ENCODE results near the gene TMEM218.

TMEM218 gene

GRCh38 chr11:125146232-125146631 lies 34.8 kb upstream of the TMEM218 start:
- H3K9me3 ChIP-seq (ENCODE audit: severe bottlenecking): no peaks in the 10 kb centered on the region
- H3K27ac ChIP-seq: no peak overlapping the region
- no peak for DNase-seq
- no peaks in the 10 kb centered on the region for H3K36me3 ChIP-seq
- TF ChIP-seq CTCF (IDR thresholded peaks at IDR 0.05; ENCODE audit: low read depth, low read length): no peak
- no peak overlapping the region for H3K4me3 ChIP-seq (ENCODE audit: low read depth, low read length)
- H3K27me3 ChIP-seq (ENCODE audit: insufficient read depth, low read depth, severe bottlenecking): no peaks in the 10 kb centered on the region

DNA sequence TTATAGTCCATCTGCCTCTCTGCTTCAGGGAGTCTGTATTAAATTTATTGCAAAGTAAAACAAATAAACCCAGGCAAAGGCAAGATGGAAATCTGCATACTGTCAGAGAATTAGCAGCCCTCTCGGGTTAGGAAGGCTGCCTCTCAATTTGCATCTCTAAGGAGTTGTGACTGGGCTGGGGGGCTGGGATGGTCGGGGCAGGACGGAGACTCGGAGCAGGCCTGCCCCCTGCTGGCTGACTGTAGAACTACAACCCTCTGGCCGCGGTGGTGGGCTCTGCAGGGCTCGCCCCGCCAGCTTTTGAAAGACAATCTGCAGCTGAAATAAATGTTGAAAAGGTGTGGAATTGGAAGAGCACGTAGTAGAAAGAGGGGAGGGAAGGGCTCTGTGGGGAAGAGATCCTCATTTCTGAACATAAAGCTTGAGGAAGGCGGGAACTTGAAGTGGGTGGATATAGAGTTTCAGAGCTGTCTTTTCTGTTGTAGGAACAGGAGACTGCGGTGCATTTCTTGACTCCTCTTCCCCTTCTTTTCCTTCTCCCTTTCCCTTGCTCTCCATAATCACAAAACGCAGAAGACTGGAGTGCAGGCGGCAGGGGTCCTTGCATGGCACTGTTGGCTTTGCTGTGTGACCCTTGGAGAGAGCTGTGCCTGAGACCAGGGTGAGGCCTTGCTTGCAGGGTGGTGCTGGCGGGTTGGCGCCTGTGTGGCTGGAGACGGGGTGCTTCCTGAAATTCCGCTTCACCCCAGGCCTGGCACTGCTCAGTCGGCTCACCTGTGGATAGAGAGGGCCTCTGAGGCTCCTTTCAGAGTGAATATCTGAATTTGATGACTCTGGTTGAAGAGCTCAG lies 30.5 kb upstream of the TMEM218 start:
- Histone ChIP-seq H3K4me3 (ENCODE audit: low read depth, low read length) (no peak overlapping the region), H3K36me3 (no peaks in the 10 kb centered on the region), H3K9me3 (ENCODE audit: severe bottlenecking) (no peaks in the 10 kb centered on the region), H3K27me3 (ENCODE audit: insufficient read depth, low read depth, severe bottlenecking) (no peaks in the 10 kb centered on the region), H3K27ac (no peak overlapping the region)
- peak; percentile 64 for DNase-seq
- peak; percentile 86 for TF ChIP-seq CTCF (IDR thresholded peaks at IDR 0.05; ENCODE audit: low read depth, low read length)

DNA sequence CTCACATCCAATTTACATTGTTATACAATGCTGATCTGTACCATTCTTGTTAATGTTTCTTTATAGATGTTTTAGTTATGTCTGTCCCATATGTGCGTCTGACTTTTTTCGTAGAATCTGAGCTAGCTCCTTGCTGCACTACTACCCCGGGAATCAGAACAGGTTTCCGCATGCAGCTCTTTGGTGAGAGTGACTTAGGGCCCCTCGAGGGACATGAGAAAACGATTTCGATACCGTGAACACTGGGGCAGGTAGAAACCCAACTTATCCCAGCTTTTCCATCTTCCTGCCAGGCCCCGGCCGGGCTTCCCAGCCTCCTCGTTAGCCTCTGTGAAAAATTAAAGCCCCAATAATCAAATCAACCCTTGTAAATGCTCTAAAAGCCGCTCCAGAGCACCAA lies 29.8 kb upstream of the TMEM218 start:
- Histone ChIP-seq H3K9me3 (ENCODE audit: severe bottlenecking) (no peaks in the 10 kb centered on the region), H3K36me3 (no peaks in the 10 kb centered on the region), H3K27me3 (ENCODE audit: insufficient read depth, low read depth, severe bottlenecking) (no peaks in the 10 kb centered on the region), H3K4me3 (ENCODE audit: low read depth, low read length) (no peak overlapping the region), H3K27ac (no peak overlapping the region)
- no peak for TF ChIP-seq CTCF (IDR thresholded peaks at IDR 0.05; ENCODE audit: low read depth, low read length)
- no peak for DNase-seq

GRCh38 chr11:125140233-125140632 lies 28.8 kb upstream of the TMEM218 start:
- no peak for TF ChIP-seq CTCF (IDR thresholded peaks at IDR 0.05; ENCODE audit: low read depth, low read length)
- Histone ChIP-seq H3K27me3 (ENCODE audit: insufficient read depth, low read depth, severe bottlenecking) (no peaks in the 10 kb centered on the region), H3K4me3 (ENCODE audit: low read depth, low read length) (no peak overlapping the region), H3K36me3 (no peaks in the 10 kb centered on the region), H3K9me3 (ENCODE audit: severe bottlenecking) (no peaks in the 10 kb centered on the region), H3K27ac (no peak overlapping the region)
- no peak for DNase-seq

DNA sequence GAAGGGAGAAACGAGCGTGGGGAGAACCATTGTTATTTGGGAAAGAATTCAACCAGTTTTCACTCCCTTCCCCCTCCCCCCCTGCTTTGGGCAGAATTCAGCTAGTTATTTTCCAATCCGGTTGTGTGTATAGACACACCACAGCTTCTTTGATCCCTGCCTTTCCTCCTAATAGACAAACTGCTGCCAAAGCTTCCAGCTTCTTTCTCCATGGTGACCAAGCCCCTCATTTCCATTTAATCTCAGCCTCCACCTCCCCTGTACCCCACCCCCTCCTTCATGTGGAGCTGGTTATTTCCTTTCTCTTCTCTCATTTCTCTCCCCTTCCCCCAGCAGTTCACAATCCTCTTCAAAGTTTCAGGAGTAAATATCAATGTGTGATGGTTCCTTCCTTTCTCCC lies 28.4 kb upstream of the TMEM218 start:
- no peak overlapping the region for H3K4me3 ChIP-seq (ENCODE audit: low read depth, low read length)
- no peaks in the 10 kb centered on the region for H3K27me3 ChIP-seq (ENCODE audit: insufficient read depth, low read depth, severe bottlenecking)
- TF ChIP-seq CTCF (IDR thresholded peaks at IDR 0.05; ENCODE audit: low read depth, low read length): no peak
- no peak overlapping the region for H3K27ac ChIP-seq
- H3K9me3 ChIP-seq (ENCODE audit: severe bottlenecking): no peaks in the 10 kb centered on the region
- no peak for DNase-seq
- no peaks in the 10 kb centered on the region for H3K36me3 ChIP-seq

DNA sequence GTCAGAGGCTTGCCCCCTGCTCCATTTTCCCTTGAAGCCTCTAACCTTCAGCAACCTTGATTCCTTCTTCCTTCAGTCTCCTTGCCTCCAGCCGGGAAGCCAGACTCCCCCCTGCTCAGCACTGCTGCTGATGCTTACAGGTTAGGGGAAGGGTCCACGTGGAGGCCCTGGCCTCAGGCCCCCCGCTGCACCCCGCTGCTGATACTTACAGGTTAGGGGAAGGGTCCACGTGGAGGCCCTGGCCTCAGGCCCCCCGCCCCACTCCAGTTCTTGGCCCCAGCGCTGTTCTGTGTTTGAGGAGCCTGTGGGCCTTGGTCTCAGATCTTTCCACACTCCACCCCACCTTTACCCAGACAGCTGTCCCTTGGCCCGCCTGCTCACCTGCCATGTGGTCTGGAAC lies 27.5 kb upstream of the TMEM218 start:
- TF ChIP-seq CTCF (IDR thresholded peaks at IDR 0.05; ENCODE audit: low read depth, low read length): no peak
- no peak overlapping the region for H3K4me3 ChIP-seq (ENCODE audit: low read depth, low read length)
- no peaks in the 10 kb centered on the region for H3K9me3 ChIP-seq (ENCODE audit: severe bottlenecking)
- no peak for DNase-seq
- H3K27ac ChIP-seq: no peak overlapping the region
- no peaks in the 10 kb centered on the region for H3K27me3 ChIP-seq (ENCODE audit: insufficient read depth, low read depth, severe bottlenecking)
- no peaks in the 10 kb centered on the region for H3K36me3 ChIP-seq

Measured in WERI-Rb-1 (cell line).